Smooth muscle cell (in vitro differentiated cells): ENCODE measurements around the gene BCAR3. TPM values are rescaled to one million over a fixed set of nuclear protein-coding genes. Genes with fewer than 3 reads are reported as not detected.

Experiments
- DNase-seq: peaks from one replicate; lab custom pipeline; 2025; ENCODE audit not compliant: unreplicated experiment; lab: John Stamatoyannopoulos, UW
- H2AFZ ChIP-seq: fragments of 200-600 bp; sonication (generic); 2 replicates; pipeline ENCODE4 v1.6.0; 2016; ENCODE audit warnings: antibody characterized with exemption, low read depth, mild to moderate bottlenecking
- H3F3A ChIP-seq: fragments of 200-600 bp; sonication (generic); 2 replicates; pipeline ENCODE4 v1.6.0; 2017; ENCODE audit warnings: antibody characterized with exemption, low read depth
- H3K27ac ChIP-seq: fragments of 200-600 bp; sonication (generic); 2 replicates; pipeline ENCODE4 v1.5.1; 2016; ENCODE audit warnings: low read depth, mild to moderate bottlenecking
- H3K27me3 ChIP-seq: fragments of 200-600 bp; sonication (generic); 2 replicates; pipeline ENCODE4 v1.6.1; 2016; ENCODE audit warnings: low read depth, mild to moderate bottlenecking
- H3K36me3 ChIP-seq: fragments of 200-600 bp; sonication (generic); 2 replicates; pipeline ENCODE4 v1.5.1; 2016; ENCODE audit warnings: low read depth
- H3K4me1 ChIP-seq: fragments of 200-600 bp; sonication (generic); 2 replicates; pipeline ENCODE4 v1.5.1; 2016; ENCODE audit warnings: low read depth
- H3K4me2 ChIP-seq: fragments of 200-600 bp; sonication (generic); 2 replicates; pipeline ENCODE4 v1.6.0; 2016; ENCODE audit warnings: mild to moderate bottlenecking
- H3K4me3 ChIP-seq: fragments of 200-600 bp; sonication (generic); 2 replicates; pipeline ENCODE4 v1.5.1; 2016; ENCODE audit warnings: mild to moderate bottlenecking
- H3K79me2 ChIP-seq: fragments of 200-600 bp; sonication (generic); 2 replicates; pipeline ENCODE4 v1.6.0; 2016; ENCODE audit warnings: low read depth, mild to moderate bottlenecking
- H3K9ac ChIP-seq: fragments of 200-600 bp; sonication (generic); 2 replicates; pipeline ENCODE4 v1.6.0; 2016; ENCODE audit warnings: low read depth
- H3K9me3 ChIP-seq: fragments of 200-600 bp; sonication (generic); replicated peaks from 2 replicates; pipeline ENCODE4 v1.5.1; 2016; ENCODE audit warnings: low read depth
- H4K20me1 ChIP-seq: fragments of 200-600 bp; sonication (generic); 2 replicates; pipeline ENCODE4 v1.6.0; 2016; ENCODE audit warnings: low read depth
- WGBS: methylation state at CpG from one replicate; pipeline ENCODE4 v1.1.7; 2016; ENCODE audit warnings: low lambda C conversion rate; 5-methylcytosine and 5-hydroxymethylcytosine counted together
- polyA plus RNA-seq: library from polyadenylated mRNA; unstranded; fragments of >200 nt; fragmentation: Nextera tagmentation; extraction: Ambion mirVana; gene quantifications from 2 replicates; pipeline ENCODE4 v1.2.1, GENCODE V29; 2016
- total RNA-seq: library from RNA; depleted of rRNA; stranded (reverse); fragments of >200 nt; gene quantifications from 2 replicates; pipeline ENCODE4 v1.2.3, GENCODE V29; 2014
- TF ChIP-seq, protein P1 (sequence below): fragments of 200-600 bp; sonication (generic); IDR thresholded peaks from 2 replicates; pipeline ENCODE4 v1.5.1; 2017; ENCODE audit warnings: borderline replicate concordance, mild to moderate bottlenecking, antibody characterized with exemption; ENCODE audit not compliant: insufficient read depth, poor library complexity, severe bottlenecking

Gene BCAR3
- total and polyA plus RNA-seq, 2 experiments from 2014 or later: 21.4 to 24.9 TPM

DNA sequence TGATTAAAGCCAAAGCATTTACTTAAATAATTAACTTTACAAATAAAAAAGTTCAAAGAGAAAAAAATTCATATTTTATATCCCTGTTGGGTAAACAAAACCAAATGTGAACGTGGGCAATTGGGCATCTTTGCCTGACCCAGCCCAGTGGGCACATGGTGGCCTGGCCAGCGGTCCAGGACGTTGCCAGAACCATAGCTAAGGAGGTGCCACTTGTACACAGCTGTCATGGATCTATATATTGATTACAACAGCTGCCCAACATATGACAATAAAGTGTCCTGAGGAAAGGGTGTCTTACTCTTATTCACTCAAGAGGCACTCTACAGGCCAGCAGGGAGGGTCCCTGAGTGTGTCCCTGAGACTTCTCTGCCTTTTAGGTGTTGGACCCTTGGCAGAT is 78.5 kb downstream of the BCAR3 start:
- Histone ChIP-seq H4K20me1 (peaks cover 100% of the 10 kb centered on the region), H3K27me3 (no peaks in the 10 kb centered on the region), H3K79me2 (peaks cover 74% of the 10 kb centered on the region), H3K36me3 (no peaks in the 10 kb centered on the region), H3K27ac (no peak overlapping the region), H3K9ac (no peak overlapping the region), H3F3A (peaks cover 19% of the 10 kb centered on the region), H3K9me3 (no peaks in the 10 kb centered on the region), H3K4me3 (no peak overlapping the region), H2AFZ (no peak overlapping the region), H3K4me1 (peaks cover 3% of the 10 kb centered on the region), H3K4me2 (no peak overlapping the region)
- 91% methylated on average over 3 of the region's 3 CpGs for WGBS
- TF ChIP-seq, protein P1, sequence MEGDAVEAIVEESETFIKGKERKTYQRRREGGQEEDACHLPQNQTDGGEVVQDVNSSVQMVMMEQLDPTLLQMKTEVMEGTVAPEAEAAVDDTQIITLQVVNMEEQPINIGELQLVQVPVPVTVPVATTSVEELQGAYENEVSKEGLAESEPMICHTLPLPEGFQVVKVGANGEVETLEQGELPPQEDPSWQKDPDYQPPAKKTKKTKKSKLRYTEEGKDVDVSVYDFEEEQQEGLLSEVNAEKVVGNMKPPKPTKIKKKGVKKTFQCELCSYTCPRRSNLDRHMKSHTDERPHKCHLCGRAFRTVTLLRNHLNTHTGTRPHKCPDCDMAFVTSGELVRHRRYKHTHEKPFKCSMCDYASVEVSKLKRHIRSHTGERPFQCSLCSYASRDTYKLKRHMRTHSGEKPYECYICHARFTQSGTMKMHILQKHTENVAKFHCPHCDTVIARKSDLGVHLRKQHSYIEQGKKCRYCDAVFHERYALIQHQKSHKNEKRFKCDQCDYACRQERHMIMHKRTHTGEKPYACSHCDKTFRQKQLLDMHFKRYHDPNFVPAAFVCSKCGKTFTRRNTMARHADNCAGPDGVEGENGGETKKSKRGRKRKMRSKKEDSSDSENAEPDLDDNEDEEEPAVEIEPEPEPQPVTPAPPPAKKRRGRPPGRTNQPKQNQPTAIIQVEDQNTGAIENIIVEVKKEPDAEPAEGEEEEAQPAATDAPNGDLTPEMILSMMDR: no peak
- no peak for DNase-seq

DNA sequence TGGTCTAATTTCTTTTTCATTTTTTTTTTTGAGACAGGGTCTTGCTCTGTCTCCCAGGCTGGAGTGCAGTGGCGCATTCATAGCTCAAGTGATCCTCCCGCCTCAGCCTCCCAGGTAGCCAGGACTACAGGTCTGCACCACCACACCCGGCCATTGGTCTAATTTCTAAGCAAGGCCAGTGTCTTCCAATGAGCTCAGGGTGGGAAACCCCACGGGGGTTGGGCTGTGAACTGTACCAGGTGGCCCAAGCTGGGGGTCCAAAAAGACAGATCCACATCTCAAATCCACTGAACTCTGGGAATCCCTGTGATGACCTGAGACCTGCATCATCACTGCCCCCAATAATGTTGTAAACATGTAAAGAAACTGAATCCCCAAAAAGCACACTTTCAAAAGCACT is 79.5 kb downstream of the BCAR3 start:
- Histone ChIP-seq H3K4me3 (no peak overlapping the region), H3K4me1 (no peaks in the 10 kb centered on the region), H3K27me3 (no peaks in the 10 kb centered on the region), H3K9me3 (no peaks in the 10 kb centered on the region), H4K20me1 (peaks cover 100% of the 10 kb centered on the region), H3K79me2 (peaks cover 78% of the 10 kb centered on the region), H2AFZ (no peak overlapping the region), H3K9ac (no peak overlapping the region), H3K36me3 (no peaks in the 10 kb centered on the region), H3K4me2 (no peak overlapping the region), H3K27ac (no peak overlapping the region), H3F3A (peaks cover 17% of the 10 kb centered on the region)
- DNase-seq: no peak
- TF ChIP-seq, protein P1: no peak
- WGBS: 99% methylated on average over 4 of the region's 4 CpGs

DNA sequence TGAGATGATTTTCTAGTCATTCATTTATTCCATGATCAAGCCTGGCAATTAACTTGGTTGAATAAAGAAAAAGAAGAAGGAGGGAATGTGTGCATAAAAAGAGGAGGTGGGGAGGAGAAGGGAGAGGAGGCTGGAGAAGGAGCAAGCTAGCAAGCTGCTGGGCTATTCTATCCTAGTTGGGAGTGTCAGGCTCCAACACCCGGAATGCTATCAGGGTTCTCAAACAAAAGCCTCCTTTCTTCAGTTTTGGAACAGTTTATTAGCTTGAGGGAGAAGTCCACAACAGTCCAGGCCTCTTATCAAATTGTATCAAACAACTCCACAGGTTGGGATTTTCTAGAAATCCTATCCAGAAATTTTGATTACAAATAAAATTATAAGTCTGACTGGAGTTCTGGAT is 80.0 kb downstream of the BCAR3 start:
- peaks cover 100% of the 10 kb centered on the region for H4K20me1 ChIP-seq

DNA sequence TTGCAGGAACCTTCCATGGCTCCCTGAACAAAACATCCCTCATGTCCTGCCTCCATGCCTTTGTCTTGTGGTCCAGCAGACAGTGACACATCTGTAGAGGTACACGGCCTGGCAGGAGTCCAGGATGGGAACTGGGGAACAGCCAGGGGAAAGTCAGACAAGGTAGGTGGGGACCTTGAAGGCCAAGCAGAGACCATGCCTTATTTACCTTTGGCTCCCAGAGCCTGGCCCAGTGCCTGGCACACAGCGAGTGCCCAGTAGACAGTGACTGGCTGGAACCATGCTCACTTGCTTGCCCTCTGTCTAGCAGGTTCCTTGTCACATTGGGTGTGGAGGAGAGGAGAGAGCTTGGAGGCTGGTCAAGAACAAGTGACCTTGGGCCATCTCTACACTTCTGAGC is 81.0 kb downstream of the BCAR3 start:
- Histone ChIP-seq H3K27me3 (no peaks in the 10 kb centered on the region), H3K4me1 (no peaks in the 10 kb centered on the region), H2AFZ (no peak overlapping the region), H3K9ac (no peak overlapping the region), H3F3A (peaks cover 15% of the 10 kb centered on the region), H3K27ac (no peak overlapping the region), H3K9me3 (no peaks in the 10 kb centered on the region), H4K20me1 (peaks cover 100% of the 10 kb centered on the region), H3K4me2 (no peak overlapping the region), H3K4me3 (no peak overlapping the region), H3K36me3 (no peaks in the 10 kb centered on the region), H3K79me2 (peaks cover 93% of the 10 kb centered on the region)
- DNase-seq: no peak
- TF ChIP-seq, protein P1: no peak
- 100% methylated on average over 2 of the region's 2 CpGs for WGBS

More for the DNA sequence above, 80.0 kb downstream of the BCAR3 start:
- H3K27me3 ChIP-seq: no peaks in the 10 kb centered on the region
- DNase-seq: no peak
- H3K36me3 ChIP-seq: no peaks in the 10 kb centered on the region
- H3K27ac ChIP-seq: no peak overlapping the region
- no peaks in the 10 kb centered on the region for H3K4me1 ChIP-seq
- peaks cover 17% of the 10 kb centered on the region for H3F3A ChIP-seq
- H3K79me2 ChIP-seq: peaks cover 82% of the 10 kb centered on the region
- no peak overlapping the region for H2AFZ ChIP-seq
- H3K9me3 ChIP-seq: no peaks in the 10 kb centered on the region
- H3K9ac ChIP-seq: no peak overlapping the region
- TF ChIP-seq, protein P1: no peak
- H3K4me2 ChIP-seq: no peak overlapping the region
- H3K4me3 ChIP-seq: no peak overlapping the region
- WGBS: 67% methylated on average over 1 of the region's 1 CpG
